Embryonic facial prominence (tissue), 1 donor: Measurements from ENCODE around the gene TIMM13.
"Not testable (repeated sequence)": the region's sequence is repeated elsewhere in the genome, so short reads cannot be mapped to it uniquely, and the experiment has no call there.

Experiments
- DNase-seq: peaks from one replicate; pipeline ENCODE4 v3.0.0-alpha.2; 2016; ENCODE audit errors: extremely low spot score

TIMM13 gene

DNA sequence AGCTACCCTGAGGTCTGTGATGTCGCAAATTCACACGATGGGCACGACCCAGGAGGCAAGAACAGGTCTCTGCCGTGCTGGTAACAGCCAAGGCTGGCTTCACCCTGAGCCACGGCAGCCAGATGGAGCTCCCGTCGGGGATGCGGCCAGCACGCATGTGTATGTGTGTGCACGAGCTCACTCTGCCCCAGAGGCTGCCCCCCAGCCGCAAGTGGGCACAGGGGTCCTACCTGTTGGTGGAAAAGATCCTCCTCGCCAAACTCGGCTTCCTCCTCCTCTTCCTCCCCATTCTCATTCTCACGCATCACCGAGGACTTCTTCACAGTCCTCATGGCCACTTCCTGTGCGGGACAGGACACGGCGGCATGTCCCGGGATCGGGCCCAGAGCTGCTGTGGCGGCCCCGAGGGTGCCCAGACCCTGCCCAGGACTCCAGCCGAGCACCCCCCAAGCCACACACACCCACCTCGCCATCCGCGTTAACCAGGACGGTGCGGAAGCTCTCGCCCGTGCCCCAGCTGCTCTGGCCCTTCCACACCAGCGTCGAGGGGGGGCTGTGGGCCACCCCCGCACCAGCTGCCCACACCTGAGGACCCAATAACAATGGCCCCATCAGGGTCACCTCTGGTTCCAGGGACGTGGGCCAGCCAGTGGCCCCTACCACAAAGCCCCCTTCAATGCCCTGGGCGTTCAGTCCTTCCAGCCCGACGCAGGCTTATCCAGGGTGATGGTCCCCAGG is 4.1 kb upstream of the TIMM13 start:
- no peak for DNase-seq

DNA sequence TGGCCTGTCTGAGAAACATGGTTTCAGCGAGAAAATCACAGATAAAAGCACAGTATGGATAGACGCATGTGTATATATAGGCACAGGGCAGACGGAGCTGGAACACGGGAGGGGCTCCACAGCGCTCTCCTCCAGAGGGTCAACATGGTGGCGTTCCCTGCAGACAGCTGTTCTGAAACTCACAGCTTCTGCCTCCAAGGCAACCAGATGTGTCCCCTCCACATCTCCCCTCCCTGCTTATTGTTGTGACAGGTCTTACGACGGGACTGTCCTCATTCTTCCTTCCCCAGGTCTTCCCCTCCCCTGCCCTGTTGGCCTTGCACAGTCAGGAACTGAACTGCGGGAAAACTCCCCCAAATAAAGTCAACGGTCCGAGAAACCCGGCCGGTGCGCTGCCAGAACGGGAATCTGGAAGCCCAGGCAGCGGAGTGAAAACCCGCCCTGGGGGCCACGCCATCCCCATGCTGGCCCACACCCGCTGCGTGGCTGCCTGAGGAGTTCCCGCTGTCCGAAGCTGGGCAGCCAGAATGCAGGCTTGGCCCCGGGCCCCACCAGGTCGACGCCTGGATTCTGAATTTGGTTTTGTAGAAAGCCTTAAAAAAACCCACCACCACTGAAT is 2.6 kb upstream of the TIMM13 start:
- DNase-seq: no peak

DNA sequence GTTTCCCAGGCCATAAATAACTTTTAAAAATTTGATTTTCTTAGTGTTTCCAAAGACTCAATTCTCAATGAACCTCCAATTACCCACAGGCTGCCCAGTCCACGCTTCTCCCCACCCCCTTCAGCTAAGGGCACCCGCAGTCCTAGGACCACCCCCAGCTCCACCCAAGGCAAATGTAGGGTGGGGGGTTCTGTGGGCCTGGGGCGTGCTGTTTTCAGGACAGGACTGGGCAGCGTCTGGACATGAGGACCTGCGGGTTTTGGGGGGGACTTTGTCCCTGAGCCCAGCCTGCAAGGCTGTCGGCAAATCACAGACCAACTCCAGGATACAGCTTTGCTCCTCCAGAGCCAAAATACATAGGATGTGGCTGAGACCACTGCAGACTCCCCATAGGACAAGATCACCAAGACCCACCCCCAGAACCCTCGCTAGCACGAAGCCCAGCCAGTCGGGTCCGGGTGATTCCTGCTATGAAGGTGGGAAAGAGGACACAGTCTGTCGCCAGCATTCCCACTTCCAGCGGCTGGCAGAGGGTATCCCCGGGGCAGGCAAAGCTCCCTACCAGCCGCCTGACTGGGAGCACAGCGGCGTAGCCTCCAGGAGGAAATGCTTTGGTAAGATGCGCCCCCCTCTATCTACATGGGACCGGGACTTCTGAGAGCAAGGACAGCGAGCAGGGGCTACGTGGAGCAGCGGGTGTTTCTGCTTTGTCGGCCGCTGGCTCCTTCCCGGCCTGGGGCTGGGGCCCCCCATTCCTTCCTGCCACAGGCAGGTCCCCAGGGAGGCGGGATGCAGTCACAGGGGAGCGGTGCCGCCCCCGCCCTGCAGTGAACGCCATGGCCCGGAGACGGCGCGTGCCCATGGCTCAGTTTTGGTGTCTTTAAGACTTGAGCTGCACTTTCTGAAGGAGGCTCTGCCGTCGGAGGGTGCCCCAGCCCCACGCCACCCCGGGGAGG is 1.6 kb upstream of the TIMM13 start:
- no peak for DNase-seq

DNA sequence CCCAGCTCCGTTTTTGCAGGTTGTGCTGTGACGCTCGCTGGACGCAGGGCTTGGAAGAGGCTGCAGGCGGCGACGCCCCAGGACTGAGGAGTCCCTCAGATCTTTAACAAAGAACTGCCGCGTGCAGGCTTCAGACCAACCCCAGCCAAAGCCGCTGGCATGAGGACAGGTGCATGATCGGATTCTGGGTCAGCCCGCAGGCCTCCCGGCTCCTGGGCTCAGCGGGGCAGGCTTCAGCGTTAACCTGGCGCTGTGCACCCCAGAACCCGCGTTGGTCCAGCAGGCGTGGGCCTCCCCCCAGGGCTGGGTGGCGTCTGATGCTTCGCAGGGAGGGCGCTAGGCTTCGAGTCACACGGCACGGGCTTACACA is 920 bp upstream of the TIMM13 start:
- DNase-seq: no peak

DNA sequence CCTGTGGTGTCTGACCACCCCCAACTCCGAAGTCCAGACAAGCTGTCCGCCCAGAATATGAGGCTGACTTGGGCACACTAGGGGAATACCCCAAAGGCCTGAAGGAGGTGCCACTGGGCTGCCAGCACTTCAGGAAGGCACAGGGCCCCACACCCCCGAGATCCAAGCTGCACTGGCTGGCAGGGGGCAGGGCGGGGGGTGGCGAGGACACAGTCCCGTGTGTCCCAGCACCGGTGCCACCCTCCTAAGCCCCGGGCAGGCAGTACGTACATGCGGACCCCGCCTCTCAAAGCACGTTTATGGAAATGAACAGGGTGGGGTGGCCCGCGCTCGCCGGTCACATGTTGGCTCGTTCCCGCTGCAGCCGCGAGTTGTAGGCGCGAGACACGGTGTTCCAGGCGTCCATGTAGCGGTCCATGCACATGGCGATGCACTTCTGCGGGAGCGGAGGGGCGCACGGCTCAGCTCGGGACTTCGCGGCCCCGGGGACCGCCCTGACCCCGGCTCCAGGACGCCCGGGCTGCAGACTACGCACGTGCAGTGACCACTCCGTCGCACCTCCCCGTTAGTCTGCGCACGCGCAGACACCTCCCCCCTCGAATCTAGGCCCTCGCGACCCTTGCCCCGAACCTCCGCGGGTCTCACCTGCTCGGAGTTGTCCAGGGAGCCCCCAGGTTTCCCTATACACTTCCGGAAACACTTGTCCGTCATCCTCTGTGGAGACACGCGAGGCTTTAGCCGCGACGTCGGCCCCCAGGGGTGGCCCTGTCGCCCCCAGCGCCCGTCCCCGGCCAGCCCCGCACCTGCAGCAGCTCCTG is 566 bp downstream of the TIMM13 start:
- DNase-seq: no peak

DNA sequence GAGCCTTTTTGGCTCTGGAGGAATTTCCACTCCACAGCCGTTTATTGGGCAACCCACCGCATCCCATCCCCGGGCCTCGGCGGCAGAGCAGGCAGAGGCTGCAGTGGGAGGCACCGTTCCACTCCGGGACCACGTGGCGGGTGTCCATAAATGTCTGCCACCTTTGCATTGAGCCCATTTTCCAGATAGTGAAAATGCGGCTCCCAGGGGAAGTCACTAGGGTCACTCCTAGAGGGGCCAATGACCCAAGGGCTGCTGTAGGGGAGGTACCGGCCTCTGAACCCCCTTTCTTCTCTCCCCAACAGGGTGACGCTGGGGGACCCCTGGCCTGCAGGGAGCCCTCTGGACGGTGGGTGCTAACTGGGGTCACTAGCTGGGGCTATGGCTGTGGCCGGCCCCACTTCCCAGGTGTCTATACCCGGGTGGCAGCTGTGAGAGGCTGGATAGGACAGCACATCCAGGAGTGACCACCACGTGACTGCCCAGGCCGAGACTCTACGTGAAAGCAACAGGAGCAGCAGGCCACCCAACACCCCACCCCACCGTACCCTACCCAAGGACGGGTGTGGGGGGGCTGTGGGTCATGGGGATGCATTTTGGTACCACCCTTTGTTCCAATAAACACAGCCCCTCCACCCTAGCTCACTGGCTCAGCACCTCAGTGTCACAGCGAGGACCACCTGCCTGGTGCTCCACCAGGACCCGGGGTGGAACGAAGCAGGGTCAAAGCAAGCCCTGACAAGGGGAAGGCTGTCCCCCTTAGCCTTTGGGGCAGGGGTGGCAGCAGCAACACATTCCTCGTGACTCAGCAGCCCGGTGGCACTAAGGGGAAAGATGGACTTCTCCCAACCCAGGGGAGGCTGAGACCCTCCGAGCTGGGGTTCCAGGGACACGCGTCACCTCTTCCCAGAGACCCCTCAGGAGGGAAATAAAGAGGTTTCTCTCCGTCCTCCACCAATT is 1.5 kb downstream of the TIMM13 start:
- DNase-seq: no peak

DNA sequence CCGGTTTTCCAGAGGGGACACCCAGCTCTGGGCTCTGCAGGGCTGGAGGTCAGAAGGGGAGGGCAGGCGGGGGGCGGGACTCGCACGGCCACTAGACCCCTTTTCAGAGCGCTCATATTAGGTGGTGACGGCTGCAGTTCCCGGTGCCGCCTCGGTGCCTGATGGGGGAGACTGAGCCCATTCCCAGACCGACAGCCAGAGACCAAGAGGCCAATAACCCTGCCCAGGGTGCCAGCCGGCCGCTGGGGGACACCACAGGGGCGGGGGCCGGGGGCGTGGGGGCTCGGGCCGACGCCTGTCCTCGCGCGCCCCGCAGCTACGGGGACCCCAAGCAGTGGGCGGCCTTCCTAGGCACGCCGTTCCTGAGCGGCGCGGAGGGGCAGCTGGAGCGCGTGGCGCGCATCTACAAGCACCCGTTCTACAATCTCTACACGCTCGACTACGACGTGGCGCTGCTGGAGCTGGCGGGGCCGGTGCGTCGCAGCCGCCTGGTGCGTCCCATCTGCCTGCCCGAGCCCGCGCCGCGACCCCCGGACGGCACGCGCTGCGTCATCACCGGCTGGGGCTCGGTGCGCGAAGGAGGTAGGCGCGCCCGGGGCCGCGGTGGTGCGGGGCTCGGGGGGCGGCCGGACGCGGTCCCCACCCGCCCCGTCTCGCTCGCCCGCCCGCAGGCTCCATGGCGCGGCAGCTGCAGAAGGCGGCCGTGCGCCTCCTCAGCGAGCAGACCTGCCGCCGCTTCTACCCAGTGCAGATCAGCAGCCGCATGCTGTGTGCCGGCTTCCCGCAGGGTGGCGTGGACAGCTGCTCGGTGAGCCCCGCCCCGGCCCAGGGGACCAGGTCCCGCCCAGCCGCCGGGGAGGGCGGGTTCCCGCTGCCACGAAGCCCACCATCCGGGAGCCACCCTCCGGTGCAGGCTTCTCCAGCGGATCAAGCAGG is 2.4 kb downstream of the TIMM13 start:
- no peak for DNase-seq

DNA sequence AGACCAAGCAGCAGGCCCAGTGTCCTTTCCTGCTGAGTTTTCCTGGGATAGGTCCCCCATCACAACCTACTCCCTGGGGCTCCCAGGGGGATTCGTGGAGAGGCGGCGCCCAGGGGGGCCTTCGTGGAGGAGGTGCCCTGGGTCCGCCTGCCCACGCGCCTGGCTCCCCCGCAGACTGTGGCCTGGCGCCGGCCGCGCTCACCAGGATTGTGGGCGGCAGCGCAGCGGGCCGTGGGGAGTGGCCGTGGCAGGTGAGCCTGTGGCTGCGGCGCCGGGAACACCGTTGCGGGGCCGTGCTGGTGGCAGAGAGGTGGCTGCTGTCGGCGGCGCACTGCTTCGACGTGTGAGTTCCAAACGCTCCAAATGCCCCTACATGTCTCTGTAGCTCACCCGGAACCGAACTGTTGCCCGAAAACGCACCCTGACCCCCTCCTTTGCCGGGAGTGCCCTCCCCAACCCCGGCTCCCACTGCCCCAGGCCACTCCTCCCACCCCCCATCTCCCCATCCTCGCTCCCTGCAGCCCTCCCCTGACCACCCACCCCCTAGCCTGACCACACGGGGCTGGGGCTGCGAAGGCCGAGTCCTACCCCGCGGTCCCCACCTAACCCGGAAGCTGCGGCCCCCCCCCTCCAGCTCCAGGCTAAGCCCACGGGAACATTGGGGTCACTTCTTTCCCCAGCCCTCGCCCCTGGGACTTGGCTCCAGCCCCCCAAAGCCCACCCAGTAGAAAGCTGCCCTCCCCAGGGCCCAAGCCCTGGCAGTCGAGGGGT is 3.3 kb downstream of the TIMM13 start:
- no peak for DNase-seq

DNA sequence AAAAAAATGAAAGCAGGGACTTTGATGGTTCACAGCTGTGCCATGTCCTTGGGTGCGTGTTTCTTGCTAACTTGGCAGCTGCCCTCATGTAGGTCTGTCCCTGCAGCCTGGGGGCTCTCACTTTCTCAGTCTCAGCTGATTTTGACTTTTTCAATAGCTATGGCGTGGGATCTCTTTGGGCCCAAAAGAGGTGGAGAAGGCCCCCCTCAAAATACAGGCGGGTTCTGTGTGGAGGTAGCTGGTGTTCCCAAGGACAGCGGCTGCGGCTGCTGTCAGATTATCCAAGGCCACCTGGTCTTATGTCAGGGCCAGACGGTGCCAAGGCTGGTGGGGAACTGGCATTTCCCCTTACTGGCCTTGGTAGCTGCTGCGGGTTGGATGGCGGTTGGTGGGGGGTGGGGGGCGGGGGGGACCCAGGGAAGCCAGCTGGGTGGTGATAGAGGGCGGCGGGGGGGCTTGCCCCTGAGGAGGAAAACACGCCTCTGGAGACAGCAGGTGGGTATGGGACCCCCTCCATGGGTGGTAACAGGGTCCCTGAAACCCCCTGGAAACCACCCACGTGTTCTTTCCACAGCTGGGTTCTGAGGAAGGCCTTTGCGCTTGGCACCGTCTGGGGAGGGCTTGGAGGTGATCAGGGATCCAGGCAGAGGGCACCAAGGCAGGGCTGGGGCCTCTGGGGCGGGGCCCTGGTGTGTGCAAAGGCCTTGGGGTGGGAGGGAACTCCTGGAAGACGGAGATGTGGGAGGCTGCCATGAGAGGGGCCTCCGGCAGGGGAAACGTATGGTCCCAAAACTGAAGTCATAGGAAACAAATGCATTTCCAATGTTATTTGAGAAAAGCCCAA is 4.1 kb downstream of the TIMM13 start:
- no peak for DNase-seq

DNA sequence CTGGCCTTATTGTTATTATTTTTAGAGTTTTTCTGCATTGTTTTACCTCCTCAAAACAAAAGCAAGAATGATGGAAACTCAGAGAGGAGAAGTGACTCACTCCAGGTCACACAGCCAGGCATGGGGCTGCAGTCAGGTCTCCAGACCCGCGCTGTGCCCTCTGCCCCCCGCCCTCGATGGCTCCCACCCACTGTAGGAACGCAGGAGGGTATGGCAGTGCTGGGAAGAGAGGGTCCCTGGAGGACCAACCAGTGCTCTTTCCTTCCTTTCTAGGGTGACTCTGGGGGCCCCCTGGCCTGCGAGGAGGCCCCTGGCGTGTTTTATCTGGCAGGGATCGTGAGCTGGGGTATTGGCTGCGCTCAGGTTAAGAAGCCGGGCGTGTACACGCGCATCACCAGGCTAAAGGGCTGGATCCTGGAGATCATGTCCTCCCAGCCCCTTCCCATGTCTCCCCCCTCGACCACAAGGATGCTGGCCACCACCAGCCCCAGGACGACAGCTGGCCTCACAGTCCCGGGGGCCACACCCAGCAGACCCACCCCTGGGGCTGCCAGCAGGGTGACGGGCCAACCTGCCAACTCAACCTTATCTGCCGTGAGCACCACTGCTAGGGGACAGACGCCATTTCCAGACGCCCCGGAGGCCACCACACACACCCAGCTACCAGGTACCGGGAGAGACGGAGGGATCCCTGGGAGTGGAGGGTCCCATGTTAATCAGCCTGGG is 5.6 kb downstream of the TIMM13 start:
- no peak for DNase-seq

DNA sequence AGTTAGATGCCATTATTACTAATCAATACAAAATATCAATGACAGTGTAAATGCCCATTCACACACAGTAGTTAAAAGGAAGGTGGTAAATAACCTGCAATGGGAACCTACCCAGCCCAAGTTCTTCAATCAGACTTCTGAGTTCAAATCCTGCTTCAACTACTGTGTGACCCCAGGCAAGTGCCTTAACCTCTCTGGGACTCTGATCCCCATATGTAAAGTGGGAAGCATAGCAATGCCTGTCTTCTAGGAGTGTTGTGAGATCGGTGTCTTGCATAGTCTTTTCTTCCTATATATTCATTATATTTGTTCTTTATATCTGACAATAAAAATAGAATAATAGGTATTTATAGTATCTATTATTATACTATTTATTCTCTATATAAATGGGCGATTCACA is 6.9 kb downstream of the TIMM13 start:
- no peak for DNase-seq

DNA sequence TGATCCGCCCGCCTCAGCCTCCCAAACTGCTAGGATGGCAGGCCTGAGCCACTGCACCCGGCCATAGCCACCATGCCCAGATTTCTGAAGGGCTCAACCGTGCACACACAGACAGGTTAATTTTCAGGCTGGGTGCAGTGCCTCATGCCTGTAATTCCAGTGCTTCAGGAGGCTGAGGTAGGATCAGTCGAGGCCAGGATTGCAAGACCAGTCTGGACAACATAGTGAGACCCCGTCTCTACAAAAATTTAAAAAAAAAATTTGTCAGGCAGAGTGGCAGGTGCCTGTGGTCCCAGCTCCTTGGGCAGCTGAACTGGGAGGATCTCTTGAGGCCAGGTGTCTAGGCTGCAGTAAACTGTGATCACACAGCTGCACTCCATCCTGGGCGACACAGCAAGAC is 7.6 kb downstream of the TIMM13 start:
- DNase-seq: no peak

DNA sequence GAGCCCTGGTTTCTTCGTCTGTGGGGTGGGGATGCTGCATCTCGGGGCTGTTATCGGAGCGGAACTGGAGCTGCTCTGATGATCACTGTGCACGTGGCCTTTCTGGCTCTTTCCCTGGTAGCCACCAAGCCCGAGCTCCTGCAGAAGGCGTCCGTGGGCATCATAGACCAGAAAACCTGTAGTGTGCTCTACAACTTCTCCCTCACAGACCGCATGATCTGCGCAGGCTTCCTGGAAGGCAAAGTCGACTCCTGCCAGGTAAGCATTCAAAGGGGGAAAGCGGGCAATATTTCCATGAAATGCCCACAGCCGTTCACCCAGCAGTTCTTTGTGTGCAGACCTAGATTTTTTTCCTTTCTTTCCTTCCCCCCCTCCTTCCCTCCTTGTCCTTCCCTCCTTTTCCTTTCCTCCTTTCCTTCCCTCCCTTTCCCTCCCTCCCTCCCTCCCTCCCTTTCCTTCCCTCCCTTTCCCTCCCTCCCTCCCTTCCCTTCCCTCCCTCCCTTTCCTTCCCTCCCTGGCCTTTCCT is 9.4 kb downstream of the TIMM13 start:
- no peak for DNase-seq

DNA sequence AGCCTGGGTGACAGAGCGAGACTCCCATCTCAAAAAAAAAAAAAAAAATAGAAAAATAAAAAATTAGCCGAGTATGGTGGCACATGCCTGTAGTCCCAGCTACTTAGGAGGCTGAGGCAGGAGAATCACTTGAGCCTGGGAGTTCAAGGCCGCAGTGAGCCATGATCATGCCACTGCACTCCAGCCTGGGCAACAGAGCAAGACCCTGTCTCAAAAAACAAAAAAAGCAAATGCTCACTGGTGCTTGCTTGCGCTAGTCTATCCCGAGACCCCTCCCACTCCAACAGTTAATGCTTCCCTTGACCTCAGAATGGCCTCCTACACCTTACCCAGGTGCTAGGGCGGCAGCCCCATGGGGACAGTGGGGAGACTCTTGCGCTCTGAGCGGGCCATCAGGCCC is 9.9 kb downstream of the TIMM13 start:
- not testable (repeated sequence) for DNase-seq

DNA sequence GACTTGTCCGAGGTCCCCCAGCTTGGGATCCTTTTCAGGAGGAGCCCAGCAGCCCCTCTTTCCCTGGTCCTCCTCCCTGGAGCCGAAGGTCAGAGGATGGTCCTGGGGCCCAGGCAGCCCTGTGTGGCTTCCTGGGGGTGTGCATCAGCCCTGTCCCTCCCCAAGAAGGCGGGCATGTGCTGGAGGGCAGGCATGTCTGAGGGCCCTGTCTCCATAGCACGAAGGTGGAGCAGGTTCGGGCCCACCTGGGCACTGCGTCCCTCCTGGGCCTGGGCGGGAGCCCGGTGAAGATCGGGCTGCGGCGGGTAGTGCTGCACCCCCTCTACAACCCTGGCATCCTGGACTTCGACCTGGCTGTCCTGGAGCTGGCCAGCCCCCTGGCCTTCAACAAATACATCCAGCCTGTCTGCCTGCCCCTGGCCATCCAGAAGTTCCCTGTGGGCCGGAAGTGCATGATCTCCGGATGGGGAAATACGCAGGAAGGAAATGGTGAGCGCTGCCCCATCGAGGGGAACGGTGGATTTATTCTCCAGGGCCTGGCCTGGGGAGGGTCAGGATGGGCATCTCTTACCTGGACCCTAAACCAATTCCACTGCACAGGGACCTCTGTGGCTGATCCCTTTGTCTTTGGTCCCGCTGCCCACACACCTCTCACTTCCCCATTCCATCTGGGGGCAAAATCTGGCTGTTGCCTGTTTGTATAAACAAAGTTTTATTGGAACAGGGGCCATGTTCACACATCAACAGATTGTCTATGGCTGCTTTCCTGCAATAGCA is 10.9 kb downstream of the TIMM13 start:
- DNase-seq: no peak

DNA sequence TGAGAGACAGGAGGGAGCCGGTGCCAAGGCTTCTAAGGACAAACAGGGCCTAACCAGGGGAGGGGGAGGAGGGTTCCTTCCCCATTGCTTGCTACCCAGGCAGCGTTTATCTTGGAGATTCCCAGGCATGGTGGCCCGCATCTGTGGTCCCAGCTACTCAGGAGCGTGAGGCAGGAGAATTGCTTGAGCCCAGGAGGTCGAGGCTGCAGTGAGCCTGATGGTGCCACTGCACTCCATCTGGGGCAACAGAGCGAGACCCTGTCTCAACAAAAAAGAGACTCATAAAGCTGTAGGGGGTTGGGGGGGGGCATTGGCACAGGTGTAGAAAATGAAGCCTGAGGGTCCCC is 11.4 kb downstream of the TIMM13 start:
- DNase-seq: no peak
